ENCODE measurements around the gene GRIA4.

GRIA4 gene

GRCh38 chr11:105899772-105900171 lies 289.9 kb downstream of the GRIA4 start:
- Histone ChIP-seq H4K20me1 (ENCODE audit: low read depth, low read length) (no peaks in the 10 kb centered on the region), H3K36me3 (ENCODE audit: low read length) (no peaks in the 10 kb centered on the region), H3K27me3 (ENCODE audit: low read length) (no peaks in the 10 kb centered on the region), H3K9ac (ENCODE audit: low read length) (no peak overlapping the region), H3K4me2 (ENCODE audit: low read depth, low read length, poor library complexity, severe bottlenecking) (no peak overlapping the region), H3K79me2 (ENCODE audit: insufficient read depth, low read length) (no peaks in the 10 kb centered on the region), H3K9me3 (ENCODE audit: insufficient read depth, low read length) (no peaks in the 10 kb centered on the region), H2AFZ (ENCODE audit: low read depth, low read length, severe bottlenecking) (no peak overlapping the region), H3K9me2 (replicated peaks; ENCODE audit: insufficient read depth, low read length) (no peaks in the 10 kb centered on the region), H3F3A (ENCODE audit: insufficient read depth) (no peaks in the 10 kb centered on the region), H3K27ac (ENCODE audit: low read depth, low read length) (no peak overlapping the region), H3K4me3 (ENCODE audit: insufficient read depth, low read length, poor library complexity, severe bottlenecking) (no peak overlapping the region)
- no peak for TF ChIP-seq EZH2phosphoT487 (conservative IDR thresholded peaks at IDR 0.05; ENCODE audit: low read length)
- TF ChIP-seq CTCF (IDR thresholded peaks at IDR 0.05; ENCODE audit: insufficient read depth, low read length, poor library complexity, severe bottlenecking) = no peak

- H3K79me2 ChIP-seq (ENCODE audit: insufficient read depth, low read length) = no peaks in the 10 kb centered on the region
- no peak overlapping the region for H3K27ac ChIP-seq (ENCODE audit: low read depth, low read length)
- no peak overlapping the region for H3K4me3 ChIP-seq (ENCODE audit: insufficient read depth, low read length, poor library complexity, severe bottlenecking)
- no peaks in the 10 kb centered on the region for H3K27me3 ChIP-seq (ENCODE audit: low read length)
- TF ChIP-seq EZH2phosphoT487 (conservative IDR thresholded peaks at IDR 0.05; ENCODE audit: low read length) = no peak
- TF ChIP-seq CTCF (IDR thresholded peaks at IDR 0.05; ENCODE audit: insufficient read depth, low read length, poor library complexity, severe bottlenecking) = no peak
- H4K20me1 ChIP-seq (ENCODE audit: low read depth, low read length) = no peaks in the 10 kb centered on the region
- no peak overlapping the region for H3K9ac ChIP-seq (ENCODE audit: low read length)
- no peak overlapping the region for H3K4me2 ChIP-seq (ENCODE audit: low read depth, low read length, poor library complexity, severe bottlenecking)
- H2AFZ ChIP-seq (ENCODE audit: low read depth, low read length, severe bottlenecking) = no peak overlapping the region
- no peaks in the 10 kb centered on the region for H3K9me2 ChIP-seq (replicated peaks; ENCODE audit: insufficient read depth, low read length)
- no peaks in the 10 kb centered on the region for H3K36me3 ChIP-seq (ENCODE audit: low read length)
- no peaks in the 10 kb centered on the region for H3K9me3 ChIP-seq (ENCODE audit: insufficient read depth, low read length)
- H3F3A ChIP-seq (ENCODE audit: insufficient read depth) = no peaks in the 10 kb centered on the region
These were observed 290.7 kb downstream of the GRIA4 start for GRCh38 chr11:105900515-105901035.

GRCh38 chr11:105903113-105903512 lies 293.2 kb downstream of the GRIA4 start:
- no peaks in the 10 kb centered on the region for H3K79me2 ChIP-seq (ENCODE audit: insufficient read depth, low read length)
- no peak for TF ChIP-seq EZH2phosphoT487 (conservative IDR thresholded peaks at IDR 0.05; ENCODE audit: low read length)
- TF ChIP-seq CTCF (IDR thresholded peaks at IDR 0.05; ENCODE audit: insufficient read depth, low read length, poor library complexity, severe bottlenecking) = no peak
- H4K20me1 ChIP-seq (ENCODE audit: low read depth, low read length) = no peaks in the 10 kb centered on the region
- no peak overlapping the region for H2AFZ ChIP-seq (ENCODE audit: low read depth, low read length, severe bottlenecking)
- no peaks in the 10 kb centered on the region for H3K27me3 ChIP-seq (ENCODE audit: low read length)
- H3K9ac ChIP-seq (ENCODE audit: low read length) = no peak overlapping the region
- H3K4me3 ChIP-seq (ENCODE audit: insufficient read depth, low read length, poor library complexity, severe bottlenecking) = no peak overlapping the region
- H3F3A ChIP-seq (ENCODE audit: insufficient read depth) = no peaks in the 10 kb centered on the region
- H3K9me2 ChIP-seq (replicated peaks; ENCODE audit: insufficient read depth, low read length) = no peaks in the 10 kb centered on the region
- no peak overlapping the region for H3K4me2 ChIP-seq (ENCODE audit: low read depth, low read length, poor library complexity, severe bottlenecking)
- no peaks in the 10 kb centered on the region for H3K9me3 ChIP-seq (ENCODE audit: insufficient read depth, low read length)
- no peak overlapping the region for H3K27ac ChIP-seq (ENCODE audit: low read depth, low read length)
- no peaks in the 10 kb centered on the region for H3K36me3 ChIP-seq (ENCODE audit: low read length)
